Lower leg skin (tissue), 4 donors: ENCODE results near the gene CD200. TPM values are rescaled to one million over a fixed set of nuclear protein-coding genes. Genes with fewer than 3 reads are reported as not detected.

Experiments
- DNase-seq, 2 donors: peaks; one replicate each; pipeline ENCODE4 v3.0.0-alpha.2; 2019; ENCODE audit warnings: low spot score in 2 of 2
- H3K4me3 ChIP-seq: fragments of 200-600 bp; sonication (generic); 2 replicates; pipeline ENCODE4 v1.5.1; 2017; ENCODE audit warnings: mild to moderate bottlenecking, low read depth; ENCODE audit not compliant: poor library complexity, severe bottlenecking
- CTCF ChIP-seq, 3 donors: fragments of 450-650 bp; IDR thresholded peaks; one replicate each; pipeline ENCODE4 v1.5.1; 2016; ENCODE audit warnings: antibody characterized with exemption in 3 of 3, mild to moderate bottlenecking in 3 of 3, moderate library complexity in 2 of 3
- POLR2A ChIP-seq, 2 donors: fragments of 450-650 bp; IDR thresholded peaks; one replicate each; pipeline ENCODE4 v1.6.1; 2016 to 2017; ENCODE audit warnings: antibody characterized with exemption in 2 of 2, mild to moderate bottlenecking in 1 of 2, moderate library complexity in 1 of 2
- WGBS, 2 donors: methylation state at CpG; one replicate each; pipeline ENCODE4 v1.1.5; 2018; 5-methylcytosine and 5-hydroxymethylcytosine counted together
- intact Hi-C: fragments of 100-400 bp; cut with DNase I; formaldehyde crosslinking; loops from one replicate; pipeline ENCODE4 v1.15.0; 2023; ENCODE audit warnings: low total_unique reads
- total RNA-seq, 4 donors: library from RNA; depleted of rRNA; stranded (reverse); fragments of >200 nt; gene quantifications; one replicate each; pipeline ENCODE4 v1.1.0, GENCODE V29; 2016

The CD200 gene
- total RNA-seq, 4 donors from 2014 or later, result 2.7 to 8.2 (median 5.6) TPM

DNA sequence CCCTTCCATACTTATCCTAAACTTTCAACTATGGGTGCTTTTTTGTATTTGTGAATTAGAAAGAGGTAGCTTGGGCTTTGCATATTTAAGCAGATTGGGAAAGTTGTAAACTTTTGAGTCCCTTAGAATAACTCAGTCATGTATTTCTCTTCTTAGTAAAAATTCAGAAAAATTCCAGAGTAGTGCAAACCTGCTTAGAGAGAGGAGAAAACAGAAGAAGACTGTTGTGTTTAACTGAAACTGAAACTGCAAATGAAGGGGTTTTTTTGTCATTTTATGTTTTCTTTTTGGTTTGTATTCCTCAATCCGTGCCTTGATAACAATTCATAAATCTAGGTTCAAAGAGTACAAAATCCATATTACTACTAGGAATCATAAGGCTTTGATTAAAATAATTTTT is 31.3 kb downstream of the CD200 start:
- TF ChIP-seq CTCF (IDR thresholded peaks at IDR 0.05), result no peak
- TF ChIP-seq POLR2A (IDR thresholded peaks at IDR 0.05), result no peak
- intact Hi-C loops, result no loop called here
- DNase-seq, result no peak
- 53 to 72% methylated on average over 1 of the region's 1 CpG for WGBS, 2 donors
- no peak overlapping the region for H3K4me3 ChIP-seq

DNA sequence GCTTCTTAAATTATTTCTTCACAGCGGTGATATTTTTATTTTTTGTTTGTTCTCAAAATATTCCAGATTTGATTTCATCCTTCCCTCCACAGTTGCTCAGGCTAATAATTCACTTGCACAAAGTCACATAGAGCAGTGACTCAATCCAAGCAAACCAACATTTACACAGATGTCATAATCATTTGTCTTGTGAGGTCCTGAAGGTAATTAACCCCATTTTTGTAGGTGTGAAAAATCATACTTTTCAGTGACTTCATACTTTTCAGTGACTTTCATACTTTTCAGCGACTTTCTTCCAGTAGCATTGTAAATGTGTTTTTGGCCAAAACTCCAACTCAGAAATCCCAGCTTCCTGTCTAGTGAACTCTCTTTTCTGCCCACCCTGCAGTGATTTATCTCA is 32.1 kb downstream of the CD200 start:
- intact Hi-C loops, result no loop called here
- WGBS, 2 donors, result 89 to 91% methylated on average over 2 of the region's 2 CpGs
- no peak for DNase-seq
- H3K4me3 ChIP-seq, result no peak overlapping the region
- TF ChIP-seq CTCF (IDR thresholded peaks at IDR 0.05), result no peak
- no peak for TF ChIP-seq POLR2A (IDR thresholded peaks at IDR 0.05)

GRCh38 chr3:112365636-112366035 is 32.7 kb downstream of the CD200 start:
- DNase-seq, result no peak
- WGBS, 2 donors, result 72 to 85% methylated on average over 3 of the region's 3 CpGs
- TF ChIP-seq POLR2A (IDR thresholded peaks at IDR 0.05), result no peak
- intact Hi-C loops, result no loop called here
- H3K4me3 ChIP-seq, result no peak overlapping the region

DNA sequence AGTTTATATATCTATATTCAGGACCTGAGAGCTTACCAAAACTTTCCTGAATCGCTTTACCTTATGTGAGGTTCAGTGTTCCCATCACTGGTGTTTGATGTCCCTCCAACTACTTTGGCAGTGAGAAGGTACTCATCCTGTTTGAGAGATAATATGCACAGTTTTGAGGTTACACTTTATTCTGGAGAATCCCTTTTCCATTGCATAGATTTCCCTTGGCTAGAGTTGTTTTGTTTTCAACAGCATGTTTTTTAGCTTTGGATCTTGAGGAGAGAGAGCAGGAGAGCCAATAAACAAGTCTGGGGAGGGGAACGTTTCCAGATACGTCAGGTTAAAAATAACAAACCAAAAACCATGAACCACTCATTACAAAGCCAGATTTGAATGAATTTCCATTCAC is 33.6 kb downstream of the CD200 start:
- H3K4me3 ChIP-seq, result no peak overlapping the region
- intact Hi-C loops, result no loop called here
- no peak for DNase-seq
- 41% methylated on average over 3 of the region's 3 CpGs for WGBS, 2 donors
- TF ChIP-seq CTCF (IDR thresholded peaks at IDR 0.05), result no peak
- TF ChIP-seq POLR2A (IDR thresholded peaks at IDR 0.05), result no peak

GRCh38 chr3:112371569-112371968 is 38.6 kb downstream of the CD200 start:
- DNase-seq, result no peak
- WGBS, 2 donors, result 75 to 78% methylated on average over 3 of the region's 3 CpGs
- H3K4me3 ChIP-seq, result no peak overlapping the region
- TF ChIP-seq POLR2A (IDR thresholded peaks at IDR 0.05) (no peak), CTCF (IDR thresholded peaks at IDR 0.05) (no peak)
- intact Hi-C loops, result no loop called here

DNA sequence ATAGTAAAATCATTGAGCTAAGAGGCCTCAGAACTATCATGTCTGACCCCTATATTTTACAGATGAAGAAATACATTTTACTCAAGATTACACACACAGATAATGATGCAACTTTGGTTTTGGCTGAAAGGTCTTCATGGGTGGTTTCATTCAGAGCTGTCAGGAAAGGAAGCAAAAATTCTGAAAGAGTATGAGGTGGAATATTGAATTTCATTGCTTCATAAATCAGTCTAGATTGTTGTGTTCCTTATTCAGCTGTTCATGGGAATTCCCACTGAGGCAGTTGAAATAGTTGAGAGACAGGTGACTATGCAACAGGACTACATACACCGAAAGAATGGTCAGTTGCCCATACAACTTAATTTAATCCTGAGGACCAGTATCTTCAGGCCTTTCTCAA is 39.4 kb downstream of the CD200 start:
- 92 to 97% methylated on average over 1 of the region's 1 CpG for WGBS, 2 donors

More for the DNA sequence above, 39.4 kb downstream of the CD200 start:
- H3K4me3 ChIP-seq, result no peak overlapping the region
- TF ChIP-seq CTCF (IDR thresholded peaks at IDR 0.05) (no peak), POLR2A (IDR thresholded peaks at IDR 0.05) (no peak)
- intact Hi-C loops, result no loop called here
- no peak for DNase-seq
